ENCODE data around the gene ALLC. TPM values are rescaled to one million over a fixed set of nuclear protein-coding genes. Genes with fewer than 3 reads are reported as not detected.

Gene ALLC
- polyA plus RNA-seq, 1 of the 3 experiments (the other 2 are of a cell fraction) = not detected

DNA sequence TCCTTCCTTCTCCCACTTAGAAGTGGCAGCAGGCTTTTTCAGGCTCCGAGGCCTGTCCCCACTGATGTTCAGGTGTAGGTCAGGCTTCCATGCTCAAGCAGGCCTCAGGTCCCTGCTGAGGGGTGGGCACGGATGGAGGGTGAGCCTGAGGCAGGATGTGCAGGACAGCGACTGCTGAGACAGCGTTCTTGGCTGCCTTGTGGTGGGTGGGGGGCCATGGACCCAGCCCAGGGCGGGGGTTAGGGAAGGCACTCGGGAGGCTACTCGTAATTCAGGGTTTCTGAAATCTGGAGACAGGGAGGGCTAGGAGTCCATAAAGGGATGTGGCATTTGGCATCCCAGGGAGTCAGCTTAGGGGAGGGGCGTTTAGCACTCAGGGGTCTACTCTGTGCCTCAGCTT is 32.8 kb upstream of the ALLC start:
- 67% methylated on average over 8 of the region's 8 CpGs for WGBS (ENCODE audit: low lambda C conversion rate)
- Histone ChIP-seq H3K4me2 (no peak overlapping the region), H3K27ac (ENCODE audit: low read depth in 2 of 2, low read length in 1 of 2) (no peak overlapping the region), H3K4me3 (ENCODE audit: low read depth in 2 of 2, low read length in 1 of 2) (no peak overlapping the region), H3K9ac (no peak overlapping the region), H3K36me3 (replicated peaks in 1 of 2; ENCODE audit: control insufficient read depth in 1 of 2, insufficient read depth in 2 of 2, low read length in 1 of 2) (peaks cover 0 to 4% of the 10 kb centered on the region in 2 experiments), H2AFZ (ENCODE audit: low read depth) (no peak overlapping the region), H3K9me2 (no peaks in the 10 kb centered on the region), H3K9me3 (no peaks in the 10 kb centered on the region), H3F3A (replicated peaks; ENCODE audit: insufficient read depth) (no peaks in the 10 kb centered on the region), H3K79me2 (ENCODE audit: insufficient read depth) (no peaks in the 10 kb centered on the region), H3K4me1 (ENCODE audit: control insufficient read depth in 1 of 2, insufficient read depth in 2 of 2, low read depth in 1 of 2, low read length in 1 of 2) (no peaks in the 10 kb centered on the region; a peak in 1 of 4 replicates), H4K20me1 (ENCODE audit: insufficient read depth) (no peaks in the 10 kb centered on the region), H3K27me3 (ENCODE audit: insufficient read depth) (no peaks in the 10 kb centered on the region)
- CTCF ChIA-PET = interaction anchor here (0.9 kb wide), 1 partner anchor 25 kb away, joined by 3 read pairs; no protein-coding TSS in a partner anchor
- no peak for DNase-seq
- POLR2A ChIA-PET = no interaction called here
- no peak for TF ChIP-seq FOXJ3 (CRISPR knock-in tag; IDR thresholded peaks at IDR 0.05)
- TF ChIP-seq, protein P1, sequence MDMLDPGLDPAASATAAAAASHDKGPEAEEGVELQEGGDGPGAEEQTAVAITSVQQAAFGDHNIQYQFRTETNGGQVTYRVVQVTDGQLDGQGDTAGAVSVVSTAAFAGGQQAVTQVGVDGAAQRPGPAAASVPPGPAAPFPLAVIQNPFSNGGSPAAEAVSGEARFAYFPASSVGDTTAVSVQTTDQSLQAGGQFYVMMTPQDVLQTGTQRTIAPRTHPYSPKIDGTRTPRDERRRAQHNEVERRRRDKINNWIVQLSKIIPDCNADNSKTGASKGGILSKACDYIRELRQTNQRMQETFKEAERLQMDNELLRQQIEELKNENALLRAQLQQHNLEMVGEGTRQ (IDR thresholded peaks at IDR 0.05; ENCODE audit: borderline replicate concordance, low read depth, low read length) = no peak
- no peak for TF ChIP-seq NRF1 (IDR thresholded peaks at IDR 0.05; ENCODE audit: low read depth, low read length)
- TF ChIP-seq YY1 (IDR thresholded peaks at IDR 0.05; ENCODE audit: low read depth) = no peak
- TF ChIP-seq, protein P2, sequence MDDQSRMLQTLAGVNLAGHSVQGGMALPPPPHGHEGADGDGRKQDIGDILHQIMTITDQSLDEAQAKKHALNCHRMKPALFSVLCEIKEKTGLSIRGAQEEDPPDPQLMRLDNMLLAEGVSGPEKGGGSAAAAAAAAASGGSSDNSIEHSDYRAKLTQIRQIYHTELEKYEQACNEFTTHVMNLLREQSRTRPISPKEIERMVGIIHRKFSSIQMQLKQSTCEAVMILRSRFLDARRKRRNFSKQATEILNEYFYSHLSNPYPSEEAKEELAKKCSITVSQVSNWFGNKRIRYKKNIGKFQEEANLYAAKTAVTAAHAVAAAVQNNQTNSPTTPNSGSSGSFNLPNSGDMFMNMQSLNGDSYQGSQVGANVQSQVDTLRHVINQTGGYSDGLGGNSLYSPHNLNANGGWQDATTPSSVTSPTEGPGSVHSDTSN (IDR thresholded peaks at IDR 0.05) = no peak
- no peak for TF ChIP-seq POLR2AphosphoS5 (IDR thresholded peaks at IDR 0.05; ENCODE audit: low read depth, low read length)
- no peak for TF ChIP-seq CHD2 (IDR thresholded peaks at IDR 0.05; ENCODE audit: low read length, partially characterized antibody)
- no peak for TF ChIP-seq TAF1 (IDR thresholded peaks at IDR 0.05; ENCODE audit: borderline replicate concordance, low read depth, low read length)
- TF ChIP-seq FOXM1 (IDR thresholded peaks at IDR 0.05; ENCODE audit: low read depth) = no peak
- no peak for TF ChIP-seq NFIC (IDR thresholded peaks at IDR 0.05; ENCODE audit: borderline replicate concordance)
- no peak for TF ChIP-seq ELF1 (IDR thresholded peaks at IDR 0.05)
- TF ChIP-seq TCF12 (IDR thresholded peaks at IDR 0.05) = no peak
- TF ChIP-seq, protein P3, sequence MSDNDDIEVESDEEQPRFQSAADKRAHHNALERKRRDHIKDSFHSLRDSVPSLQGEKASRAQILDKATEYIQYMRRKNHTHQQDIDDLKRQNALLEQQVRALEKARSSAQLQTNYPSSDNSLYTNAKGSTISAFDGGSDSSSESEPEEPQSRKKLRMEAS (IDR thresholded peaks at IDR 0.05; ENCODE audit: low read depth) = no peak
- no peak for TF ChIP-seq EP300 (IDR thresholded peaks at IDR 0.05; ENCODE audit: borderline replicate concordance in 1 of 2, low read depth in 1 of 2, low read length in 1 of 2)
- no peak for TF ChIP-seq SIN3A (IDR thresholded peaks at IDR 0.05; ENCODE audit: borderline replicate concordance, low read depth, low read length)

DNA sequence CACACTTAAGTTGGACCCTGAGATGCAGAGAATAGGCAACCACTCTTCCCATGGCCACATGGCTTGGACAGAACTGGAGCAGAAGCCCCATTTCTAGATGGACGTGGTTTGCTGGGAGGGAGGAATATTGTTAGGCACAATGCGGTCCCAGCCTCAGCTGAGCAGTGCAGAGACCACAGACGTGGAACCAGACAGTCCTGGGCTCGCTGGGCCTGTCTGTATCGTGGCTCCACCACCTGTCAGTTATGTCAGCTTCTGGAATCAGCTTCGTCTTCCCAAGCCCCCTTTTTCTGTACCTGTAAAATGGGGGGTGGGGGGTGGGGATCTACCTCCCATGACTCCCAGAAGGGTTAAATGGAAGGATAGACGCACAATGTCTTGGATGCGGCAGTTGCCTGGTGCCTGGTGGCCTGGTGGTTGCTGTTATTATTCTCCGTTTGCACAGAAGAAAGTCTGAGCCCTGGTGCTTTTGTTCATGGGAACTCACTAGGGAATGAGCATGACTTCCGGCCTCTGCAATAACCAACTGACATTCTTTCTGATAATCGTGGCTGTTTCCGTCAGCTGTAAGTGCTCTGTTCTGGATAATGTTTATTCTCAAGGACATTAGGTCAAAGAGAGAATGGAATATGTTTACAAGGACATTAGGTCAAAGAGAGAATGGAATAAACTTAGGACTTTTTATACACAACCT is 31.7 kb upstream of the ALLC start:
- CTCF ChIA-PET = interaction anchor here (0.9 kb wide), 1 partner anchor 24 kb away, joined by 3 read pairs; no protein-coding TSS in a partner anchor
- Histone ChIP-seq H3K4me2 (no peak overlapping the region), H3K27ac (ENCODE audit: low read depth in 2 of 2, low read length in 1 of 2) (no peak overlapping the region), H3K79me2 (ENCODE audit: insufficient read depth) (no peaks in the 10 kb centered on the region), H3K36me3 (replicated peaks in 1 of 2; ENCODE audit: control insufficient read depth in 1 of 2, insufficient read depth in 2 of 2, low read length in 1 of 2) (peaks cover 0 to 4% of the 10 kb centered on the region in 2 experiments), H3K9me2 (no peaks in the 10 kb centered on the region), H2AFZ (ENCODE audit: low read depth) (no peak overlapping the region), H4K20me1 (ENCODE audit: insufficient read depth) (no peaks in the 10 kb centered on the region), H3K9me3 (no peaks in the 10 kb centered on the region), H3K27me3 (ENCODE audit: insufficient read depth) (no peaks in the 10 kb centered on the region), H3F3A (replicated peaks; ENCODE audit: insufficient read depth) (no peaks in the 10 kb centered on the region), H3K4me1 (ENCODE audit: control insufficient read depth in 1 of 2, insufficient read depth in 2 of 2, low read depth in 1 of 2, low read length in 1 of 2) (peaks cover 0 to under 1% of the 10 kb centered on the region in 2 experiments; a peak in 1 of 4 replicates), H3K4me3 (ENCODE audit: low read depth in 2 of 2, low read length in 1 of 2) (no peak overlapping the region), H3K9ac (no peak overlapping the region)
- WGBS (ENCODE audit: low lambda C conversion rate) = 70% methylated on average over 12 of the region's 12 CpGs
- DNase-seq = no peak
- TF ChIP-seq RCOR1 (IDR thresholded peaks at IDR 0.05; ENCODE audit: low read length) (no peak), FOSL2 (IDR thresholded peaks at IDR 0.05; ENCODE audit: borderline replicate concordance, low read depth) (no peak), YY1 (IDR thresholded peaks at IDR 0.05; ENCODE audit: low read depth) (no peak)
- POLR2A ChIA-PET = no interaction called here
